ENCODE measurements around the gene PRR16. TPM values are rescaled to one million over a fixed set of nuclear protein-coding genes. Genes with fewer than 3 reads are reported as not detected.

Gene PRR16
- total RNA-seq, 1 donor from 2014 or later, result 10.7 TPM

GRCh38 chr5:120591911-120592310 lies 127.8 kb downstream of the PRR16 start:
- no peaks in the 10 kb centered on the region for H3K4me1 Mint-ChIP-seq (ENCODE audit: low read depth)
- H3K36me3 Mint-ChIP-seq (ENCODE audit: low read depth), result peaks cover 2% of the 10 kb centered on the region
- no peak overlapping the region for H3K4me3 Mint-ChIP-seq (ENCODE audit: unreplicated experiment)
- no peak for TF ChIP-seq CTCF (IDR thresholded peaks at IDR 0.05)
- H3K9me3 Mint-ChIP-seq (ENCODE audit: low read depth), result peaks cover 22% of the 10 kb centered on the region
- DNase-seq (ENCODE audit: low spot score), result no peak
- H3K27me3 Mint-ChIP-seq (ENCODE audit: low read depth), result no peaks in the 10 kb centered on the region
- no peak overlapping the region for H3K27ac Mint-ChIP-seq (ENCODE audit: unreplicated experiment)

GRCh38 chr5:120599576-120599975 lies 135.5 kb downstream of the PRR16 start:
- H3K4me3 Mint-ChIP-seq (ENCODE audit: unreplicated experiment), result no peak overlapping the region
- DNase-seq (ENCODE audit: low spot score), result no peak

GRCh38 chr5:120600639-120601038 lies 136.5 kb downstream of the PRR16 start:
- H3K27me3 Mint-ChIP-seq (ENCODE audit: low read depth), result no peaks in the 10 kb centered on the region
- peaks cover 46% of the 10 kb centered on the region for H3K4me1 Mint-ChIP-seq (ENCODE audit: low read depth)
- no peak overlapping the region for H3K27ac Mint-ChIP-seq (ENCODE audit: unreplicated experiment)
- no peak for DNase-seq (ENCODE audit: low spot score)
- TF ChIP-seq CTCF (IDR thresholded peaks at IDR 0.05), result no peak
- no peak overlapping the region for H3K4me3 Mint-ChIP-seq (ENCODE audit: unreplicated experiment)
- H3K9me3 Mint-ChIP-seq (ENCODE audit: low read depth), result peaks cover 37% of the 10 kb centered on the region
- H3K36me3 Mint-ChIP-seq (ENCODE audit: low read depth), result peaks cover 12% of the 10 kb centered on the region

More at GRCh38 chr5:120599576-120599975, 135.5 kb downstream of the PRR16 start:
- peaks cover 10% of the 10 kb centered on the region for H3K36me3 Mint-ChIP-seq (ENCODE audit: low read depth)
- H3K9me3 Mint-ChIP-seq (ENCODE audit: low read depth), result peaks cover 35% of the 10 kb centered on the region
- peaks cover 35% of the 10 kb centered on the region for H3K4me1 Mint-ChIP-seq (ENCODE audit: low read depth)
- TF ChIP-seq CTCF (IDR thresholded peaks at IDR 0.05), result no peak
- no peak overlapping the region for H3K27ac Mint-ChIP-seq (ENCODE audit: unreplicated experiment)
- H3K27me3 Mint-ChIP-seq (ENCODE audit: low read depth), result no peaks in the 10 kb centered on the region

- DNase-seq (ENCODE audit: low spot score), result no peak
- Mint-ChIP-seq H3K9me3 (ENCODE audit: low read depth) (peaks cover 34% of the 10 kb centered on the region), H3K27ac (ENCODE audit: unreplicated experiment) (no peak overlapping the region), H3K4me1 (ENCODE audit: low read depth) (peaks cover 55% of the 10 kb centered on the region), H3K27me3 (ENCODE audit: low read depth) (no peaks in the 10 kb centered on the region), H3K4me3 (ENCODE audit: unreplicated experiment) (no peak overlapping the region), H3K36me3 (ENCODE audit: low read depth) (peaks cover 12% of the 10 kb centered on the region)
- no peak for TF ChIP-seq CTCF (IDR thresholded peaks at IDR 0.05)
Measured at GRCh38 chr5:120602033-120602432, 137.9 kb downstream of the PRR16 start.

GRCh38 chr5:120604884-120605283 lies 140.8 kb downstream of the PRR16 start:
- peak overlapping the region; percentile 77 for H3K27ac Mint-ChIP-seq (ENCODE audit: unreplicated experiment)
- H3K4me3 Mint-ChIP-seq (ENCODE audit: unreplicated experiment), result no peak overlapping the region
- no peak for TF ChIP-seq CTCF (IDR thresholded peaks at IDR 0.05)
- peaks cover 37% of the 10 kb centered on the region for H3K9me3 Mint-ChIP-seq (ENCODE audit: low read depth)
- DNase-seq (ENCODE audit: low spot score), result no peak
- H3K36me3 Mint-ChIP-seq (ENCODE audit: low read depth), result peaks cover 12% of the 10 kb centered on the region
- peaks cover 75% of the 10 kb centered on the region for H3K4me1 Mint-ChIP-seq (ENCODE audit: low read depth)
- no peaks in the 10 kb centered on the region for H3K27me3 Mint-ChIP-seq (ENCODE audit: low read depth)
